HG02759 (cell line): ENCODE data around the gene ROBO4.

Experiments used
- ATAC-seq: cut with Tn5 transposase; IDR thresholded peaks from one replicate; pipeline ENCODE4 v1.9.1; 2021; ENCODE audit warnings: mild to moderate bottlenecking, moderate library complexity; ENCODE audit not compliant: unreplicated experiment

Gene ROBO4

DNA sequence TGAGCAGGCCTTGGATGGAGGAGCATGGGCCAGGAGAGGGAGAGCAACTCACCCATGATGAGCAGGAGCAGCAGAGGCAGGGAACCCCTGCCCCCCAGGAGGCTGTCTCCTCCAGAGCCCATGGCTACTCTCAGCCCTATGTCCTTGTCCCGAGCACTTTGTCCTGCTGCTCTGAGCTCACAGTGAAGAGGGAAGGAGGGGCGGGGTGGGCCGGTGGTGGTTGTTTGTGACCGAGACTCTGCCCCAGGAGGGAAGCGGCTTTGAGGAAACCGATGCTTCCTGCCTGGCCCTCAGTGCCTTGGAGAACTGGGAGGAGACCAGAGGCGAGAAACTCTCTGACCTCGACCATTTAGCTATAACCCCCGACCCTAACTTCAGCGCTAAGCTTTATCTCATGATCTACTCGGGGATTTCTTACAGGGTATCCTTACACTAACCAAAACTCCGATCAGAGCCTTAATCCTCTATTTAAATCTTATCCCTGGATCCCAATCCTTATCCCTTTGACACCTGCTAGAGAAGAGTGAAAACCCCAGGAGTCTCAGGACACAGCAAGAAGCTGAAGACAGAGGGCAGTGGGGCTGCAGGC lies at the start of gene ROBO4:
Gene ROBO4 (minus strand): TSS at position 192 of the 589 bp plus-strand sequence. CDS start 70 bp downstream, at position 122.
- ATAC-seq = no peak

DNA sequence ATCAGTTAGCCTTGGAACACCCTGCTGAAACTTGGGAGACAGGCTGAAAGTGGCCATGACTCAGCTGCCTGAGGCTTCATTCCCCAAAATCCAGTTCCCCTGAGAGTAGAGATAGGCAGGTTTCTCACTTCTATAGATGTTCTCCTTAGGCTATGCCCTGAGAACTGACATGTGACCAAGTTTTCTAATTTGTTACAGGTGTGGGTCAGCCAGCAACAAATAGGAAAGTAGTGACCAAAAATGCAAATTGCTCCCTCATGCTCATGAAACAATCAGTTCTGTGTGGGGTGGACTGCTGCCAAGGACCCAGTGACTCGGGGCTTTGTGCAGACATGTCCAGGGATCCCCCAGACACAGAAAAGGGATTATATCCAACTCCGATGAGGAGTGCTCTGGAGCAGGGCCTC lies 49.1 kb upstream of the ROBO4 start:
- no peak for ATAC-seq

GRCh38 chr11:124945826-124946225 lies 48.2 kb upstream of the ROBO4 start:
- ATAC-seq = no peak

DNA sequence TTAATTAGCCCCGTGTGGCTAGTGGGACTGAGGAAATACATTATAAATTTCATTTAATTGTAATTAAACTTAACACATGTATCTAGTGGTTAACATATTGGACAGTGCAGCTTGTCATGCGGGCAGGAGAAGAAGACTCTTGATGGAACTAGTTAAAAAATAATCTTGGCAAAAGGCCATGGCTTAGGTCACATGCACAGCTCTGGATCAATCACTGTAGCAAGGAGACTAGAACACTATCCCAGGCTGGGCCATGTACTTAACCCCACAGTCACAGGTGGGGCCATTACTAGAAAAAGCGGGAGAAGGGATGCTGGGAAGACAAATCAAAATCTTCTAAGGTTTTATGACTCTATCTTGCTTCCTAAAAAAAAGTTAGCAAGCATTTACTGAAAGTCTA lies 46.9 kb upstream of the ROBO4 start:
- no peak for ATAC-seq

- no peak for ATAC-seq
Observed at GRCh38 chr11:124943741-124944140, 46.1 kb upstream of the ROBO4 start.

- no peak for ATAC-seq
Observed at GRCh38 chr11:124943254-124943616, 45.6 kb upstream of the ROBO4 start.

- ATAC-seq = no peak
Observed at GRCh38 chr11:124942466-124943253, 45.0 kb upstream of the ROBO4 start.

GRCh38 chr11:124941703-124942102 lies 44.0 kb upstream of the ROBO4 start:
- ATAC-seq = no peak

GRCh38 chr11:124938970-124939369 lies 41.3 kb upstream of the ROBO4 start:
- ATAC-seq = no peak

DNA sequence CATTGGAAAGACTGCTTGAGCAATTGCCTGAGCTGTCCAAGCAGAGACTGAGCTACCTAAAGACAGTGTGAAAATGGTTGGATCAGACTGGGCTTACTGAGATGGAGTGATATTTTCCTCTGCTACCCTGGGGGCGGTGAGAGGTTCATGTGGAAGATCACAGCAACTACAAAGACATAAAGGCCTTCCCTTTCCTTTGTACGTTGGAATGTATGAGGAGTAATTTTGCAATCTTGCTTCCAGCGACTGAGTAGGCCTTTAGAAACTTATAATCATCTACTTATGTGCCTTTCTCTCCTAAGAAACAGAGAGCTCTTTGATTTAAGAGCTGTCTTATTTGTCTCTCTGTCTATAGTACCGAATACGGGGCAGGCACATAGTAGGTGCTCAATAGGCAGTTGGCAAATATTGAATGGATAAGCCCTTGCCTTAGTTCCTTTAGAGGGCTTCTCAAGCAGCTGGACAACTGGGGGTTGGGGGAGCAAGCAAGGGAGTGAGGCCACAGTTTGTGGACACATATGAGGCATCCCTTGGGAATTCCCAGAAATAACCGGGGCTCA lies 40.6 kb upstream of the ROBO4 start:
- ATAC-seq = no peak

DNA sequence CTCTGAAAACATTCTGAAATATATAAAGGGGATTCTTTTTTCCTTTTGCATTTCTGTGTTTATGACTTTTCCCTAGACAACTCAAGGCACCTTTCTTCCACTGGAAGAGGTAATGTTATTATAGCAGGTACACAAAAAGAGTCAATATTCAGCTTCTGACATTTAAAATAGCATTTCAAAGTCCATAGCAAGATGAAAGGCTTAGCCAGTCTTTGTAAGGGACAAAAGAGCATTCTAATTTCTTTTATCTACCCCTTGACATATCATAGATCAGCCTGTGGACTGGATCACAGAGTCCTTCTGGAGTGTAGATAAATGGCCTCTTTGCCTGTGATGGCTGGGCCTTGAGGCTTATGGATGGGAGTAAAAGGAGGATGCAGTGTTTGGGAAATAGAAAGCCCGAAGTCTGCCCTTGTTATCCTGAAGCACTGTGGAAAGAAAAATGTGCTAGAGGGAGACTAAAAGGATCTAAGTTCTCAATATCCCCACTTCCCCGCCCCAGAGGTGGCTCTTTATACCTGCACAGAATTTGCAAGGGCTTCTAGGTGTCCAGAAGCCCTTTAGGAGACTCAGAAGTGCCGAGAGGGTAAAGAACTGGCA lies 39.8 kb upstream of the ROBO4 start:
- no peak for ATAC-seq

- ATAC-seq = no peak
Observed at GRCh38 chr11:124935548-124936514, 38.2 kb upstream of the ROBO4 start, which contains the start of gene HEPACAM. HEPACAM (minus strand) TSS chr11:124936047; CDS start chr11:124936006, 41 bp downstream.

DNA sequence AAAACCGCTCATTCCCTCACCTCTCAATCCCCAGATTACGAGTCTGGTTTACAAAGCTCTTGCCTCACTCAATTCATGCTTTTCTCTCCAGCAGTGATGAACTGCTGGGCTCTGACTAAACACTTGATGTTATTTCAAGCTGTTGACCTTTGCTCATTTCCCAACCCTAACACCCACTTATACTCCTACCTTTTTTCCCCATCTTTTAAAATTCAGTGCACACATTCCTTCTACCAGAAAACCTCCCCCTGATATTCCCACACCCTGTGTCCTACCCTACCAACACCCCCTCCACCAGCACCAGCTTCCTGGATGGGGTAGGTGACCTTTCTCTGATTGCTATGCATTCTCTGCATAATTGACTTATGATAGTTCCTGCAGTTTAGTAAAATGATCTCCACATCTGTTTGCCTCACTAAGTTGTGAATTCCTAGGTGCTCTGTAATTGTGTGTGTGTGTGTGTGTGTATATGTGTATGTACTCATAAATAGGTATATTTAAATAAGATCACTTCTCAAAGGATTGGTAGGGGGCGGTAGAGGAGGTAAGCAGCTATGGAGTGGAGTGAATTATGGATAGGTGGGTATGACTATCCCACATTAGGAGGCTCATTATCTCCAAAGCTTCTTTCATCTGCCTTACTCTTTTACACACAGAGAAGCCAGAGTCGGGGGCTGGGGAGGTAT lies 37.3 kb upstream of the ROBO4 start:
- ATAC-seq = no peak

GRCh38 chr11:124930799-124931198 lies 33.1 kb upstream of the ROBO4 start:
- ATAC-seq = peak; percentile 62

- no peak for ATAC-seq
Observed at GRCh38 chr11:124928942-124929665, 31.4 kb upstream of the ROBO4 start.

DNA sequence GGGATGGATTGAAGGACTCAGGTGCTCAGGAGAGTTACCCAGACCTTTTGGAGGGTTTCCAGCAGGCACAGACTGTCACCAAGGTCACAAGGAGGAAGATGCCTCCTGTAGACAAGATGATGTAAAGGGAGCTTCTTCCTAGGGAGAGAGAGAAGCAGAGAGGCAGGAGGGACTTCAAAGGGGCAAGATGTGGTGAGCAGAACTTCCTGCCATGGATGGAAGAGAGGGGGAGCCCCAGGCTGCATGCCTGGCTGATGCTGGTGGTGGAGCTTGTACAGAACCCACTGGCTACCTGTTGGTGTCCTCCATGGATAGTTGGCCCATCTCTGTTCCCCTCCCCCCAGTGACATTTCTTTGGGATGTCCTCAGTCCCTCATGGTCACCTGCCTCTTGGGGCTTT lies 25.6 kb upstream of the ROBO4 start:
- ATAC-seq = no peak

- ATAC-seq = no peak
Observed at GRCh38 chr11:124922831-124923230, 25.2 kb upstream of the ROBO4 start.

GRCh38 chr11:124920870-124921609 lies 23.4 kb upstream of the ROBO4 start:
- ATAC-seq = peak; percentile 78

GRCh38 chr11:124920356-124920755 lies 22.7 kb upstream of the ROBO4 start:
- no peak for ATAC-seq
